ENCODE data around the gene GKN1.
"Not testable (repeated sequence)": the region's sequence is repeated elsewhere in the genome, so short reads cannot be mapped to it uniquely, and the experiment has no call there.

Gene GKN1, protein sequence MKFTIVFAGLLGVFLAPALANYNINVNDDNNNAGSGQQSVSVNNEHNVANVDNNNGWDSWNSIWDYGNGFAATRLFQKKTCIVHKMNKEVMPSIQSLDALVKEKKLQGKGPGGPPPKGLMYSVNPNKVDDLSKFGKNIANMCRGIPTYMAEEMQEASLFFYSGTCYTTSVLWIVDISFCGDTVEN

DNA sequence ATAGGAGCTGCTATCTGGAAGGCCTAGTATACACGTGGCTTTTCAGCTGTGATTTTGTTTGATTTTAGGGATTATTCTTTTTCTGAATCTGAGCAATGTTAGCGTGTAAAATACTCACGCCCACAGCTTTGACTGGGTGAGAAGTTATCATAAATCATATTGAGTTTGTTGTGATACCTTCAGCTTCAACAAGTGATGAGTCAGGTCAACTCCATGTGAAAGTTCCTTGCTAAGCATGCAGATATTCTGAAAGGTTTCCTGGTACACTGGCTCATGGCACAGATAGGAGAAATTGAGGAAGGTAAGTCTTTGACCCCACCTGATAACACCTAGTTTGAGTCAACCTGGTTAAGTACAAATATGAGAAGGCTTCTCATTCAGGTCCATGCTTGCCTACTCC is at the start of gene GKN1:
TSS of gene GKN1 (plus strand) at position 386 of the 400 bp plus-strand sequence. CDS start 42 bp downstream, outside the sequence.
- DNase-seq (ENCODE audit: low read depth): no peak

DNA sequence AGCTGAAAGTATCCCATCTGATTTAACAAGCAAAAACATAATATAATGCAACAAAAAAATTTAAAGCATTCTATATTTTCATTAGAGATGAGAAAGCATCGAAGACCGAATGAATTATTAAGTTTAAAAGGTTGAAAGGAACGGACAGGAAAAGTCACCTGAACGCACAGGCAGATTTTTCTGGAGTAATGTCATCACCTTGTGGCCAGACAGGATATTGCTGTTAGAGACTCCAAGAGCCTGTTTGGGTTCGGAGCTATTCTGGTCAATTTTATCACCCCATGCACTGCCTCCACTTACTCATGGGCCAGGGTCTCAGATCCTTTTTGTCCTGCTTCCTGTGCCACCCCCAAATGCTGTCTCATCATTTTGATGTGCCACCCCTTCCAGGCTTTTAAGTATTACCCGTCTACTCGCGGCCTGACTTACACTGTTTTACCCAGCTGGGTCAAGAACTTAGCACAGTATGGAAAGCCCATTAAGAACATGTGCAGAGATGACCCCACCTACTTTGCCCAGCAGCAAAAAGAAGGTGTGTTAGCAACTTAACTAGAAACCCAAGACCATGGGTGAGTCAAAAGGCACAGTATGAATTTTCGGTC is 49.0 kb upstream of the GKN1 start:
- peak; percentile 32 for DNase-seq (ENCODE audit: low read depth)

DNA sequence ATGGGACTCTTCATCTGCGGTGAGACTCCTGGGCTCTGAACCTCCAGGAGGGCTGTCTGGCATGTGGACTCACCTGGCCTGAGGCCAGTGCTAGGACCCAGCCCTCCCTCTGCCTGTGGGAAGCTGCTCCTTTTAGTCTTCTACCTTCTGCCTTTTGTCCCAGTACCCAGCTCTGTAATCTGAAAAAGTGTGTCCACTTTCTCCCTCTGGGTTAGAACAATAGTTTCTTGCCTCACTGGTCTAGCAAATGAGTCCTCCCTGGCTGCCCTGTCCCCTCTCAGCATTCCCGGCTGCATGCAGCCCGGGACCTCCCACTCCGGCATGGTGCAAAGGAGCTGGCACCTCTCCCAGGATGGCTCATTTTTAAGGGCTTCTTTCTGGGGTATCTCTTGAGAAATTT is 47.6 kb upstream of the GKN1 start:
- DNase-seq (ENCODE audit: low read depth): no peak

DNA sequence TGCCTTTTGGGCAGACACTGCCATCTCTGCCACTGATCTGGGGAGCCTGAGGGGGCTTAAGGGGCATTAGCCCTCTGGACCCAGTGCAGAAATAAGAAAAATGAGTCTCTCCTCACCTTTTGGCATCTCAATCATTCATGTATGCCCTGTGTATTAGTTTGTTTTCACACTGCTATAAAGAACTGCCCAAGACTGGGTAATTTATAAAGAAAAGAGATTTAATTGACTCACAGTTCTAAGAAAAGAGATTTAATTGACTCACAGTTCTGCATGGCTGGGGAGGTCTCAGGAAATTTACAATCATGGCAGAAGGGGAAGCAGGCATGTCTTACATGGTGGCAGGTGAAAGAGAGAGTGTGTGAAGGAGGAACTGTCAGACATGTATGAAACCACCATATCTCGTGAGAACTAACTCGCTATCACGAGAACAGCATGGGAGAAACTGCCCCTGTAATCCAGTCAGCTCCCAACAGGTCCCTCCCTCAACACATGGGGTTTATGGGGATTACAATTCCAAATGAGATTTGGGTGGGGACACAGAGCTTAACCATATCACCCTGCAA is 43.2 kb upstream of the GKN1 start:
- DNase-seq (ENCODE audit: low read depth): no peak

DNA sequence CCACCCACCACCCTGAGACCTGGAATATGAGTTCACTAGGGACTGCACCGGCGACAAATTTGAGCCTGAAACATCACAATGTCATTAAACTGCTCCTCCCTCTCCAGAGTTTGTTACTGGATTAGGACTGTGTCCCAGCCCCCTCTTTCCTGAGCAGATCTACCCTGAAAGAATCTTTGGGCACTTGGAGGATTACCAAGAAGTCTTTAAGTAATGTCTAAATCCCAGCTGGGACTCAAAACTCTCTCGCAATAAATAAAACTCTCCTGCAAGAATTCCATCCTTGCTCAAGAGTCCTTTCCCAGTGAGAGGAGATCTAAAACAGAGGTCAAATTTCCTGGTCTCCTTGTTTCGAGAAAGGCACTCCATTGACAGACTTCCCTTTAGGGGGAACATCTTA is 42.6 kb upstream of the GKN1 start:
- DNase-seq (ENCODE audit: low read depth): no peak

DNA sequence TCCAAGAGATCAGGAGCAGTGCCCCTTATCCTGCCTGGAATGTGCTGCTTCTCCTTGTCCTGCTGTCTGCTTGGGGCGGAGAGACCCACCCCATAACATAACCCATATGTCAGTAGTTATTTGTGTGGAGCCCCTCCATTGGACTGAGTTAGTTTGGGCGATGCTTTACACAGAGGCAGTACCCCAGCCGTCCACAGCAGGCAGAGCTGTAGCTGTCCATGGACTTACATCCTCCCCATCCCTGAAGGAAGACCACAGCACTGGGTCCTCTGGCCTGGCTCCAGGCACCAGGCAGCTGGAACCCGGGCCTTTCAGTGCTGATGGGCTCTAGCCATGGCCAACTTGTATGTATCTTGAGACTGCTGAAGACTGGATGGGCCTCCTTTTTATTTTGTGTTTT is 42.0 kb upstream of the GKN1 start:
- DNase-seq (ENCODE audit: low read depth): no peak

DNA sequence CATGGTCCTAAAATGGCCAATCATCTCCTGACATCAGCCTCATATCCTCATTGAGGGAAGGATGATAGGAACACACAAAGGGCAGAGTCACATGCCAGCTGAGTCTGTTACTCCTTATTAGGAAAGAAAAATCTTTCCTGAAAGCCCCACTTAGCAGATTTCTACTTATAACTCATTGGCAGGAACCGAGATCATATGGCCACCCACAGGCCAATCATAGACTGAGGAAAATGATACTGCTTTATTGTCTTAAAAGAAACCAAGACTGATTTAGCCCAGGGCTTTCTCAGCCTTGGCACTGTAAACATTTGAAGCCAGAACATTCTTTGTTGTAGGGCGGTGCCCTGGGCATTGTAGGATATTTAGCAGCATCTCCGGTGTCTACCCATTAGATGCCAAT is 40.4 kb upstream of the GKN1 start:
- DNase-seq (ENCODE audit: low read depth): no peak

DNA sequence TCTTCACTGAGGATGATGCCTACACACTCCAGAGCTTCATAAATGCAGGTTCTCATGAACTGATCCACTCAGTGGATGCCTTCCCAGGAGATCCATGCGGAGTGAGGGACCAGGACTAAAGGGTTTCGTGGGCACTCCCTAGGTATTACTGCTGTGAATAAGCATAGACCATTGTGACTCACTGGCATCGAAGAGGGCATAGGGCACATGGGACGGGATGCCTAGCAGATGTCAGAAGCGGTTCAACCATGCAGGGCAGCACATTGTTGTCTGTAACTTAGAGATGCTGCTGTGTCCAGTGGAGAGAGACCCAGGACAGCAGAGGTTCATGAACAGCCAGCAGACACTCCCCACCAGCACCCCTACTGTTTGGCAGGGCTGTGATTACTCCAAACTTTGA is 39.0 kb upstream of the GKN1 start:
- DNase-seq (ENCODE audit: low read depth): no peak

DNA sequence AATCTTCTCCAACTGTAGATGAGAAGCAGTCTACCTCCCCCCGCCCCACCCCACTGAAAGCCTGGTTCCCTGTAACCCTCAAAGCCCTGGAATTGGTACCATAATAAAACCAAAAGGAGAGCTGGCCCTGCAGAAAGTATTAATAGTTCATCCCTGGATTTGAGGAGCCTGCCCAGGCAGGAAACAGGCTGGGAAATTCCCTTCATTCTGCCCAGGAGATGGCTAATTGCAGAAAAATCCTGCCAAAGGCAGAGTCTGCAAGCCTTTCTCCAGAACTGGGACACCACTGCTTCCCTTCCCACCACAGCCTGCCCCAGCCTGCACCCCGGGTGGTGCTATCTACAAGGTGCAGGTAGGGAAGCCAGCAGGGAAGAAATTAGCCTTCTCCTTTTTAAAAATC is 38.0 kb upstream of the GKN1 start:
- DNase-seq (ENCODE audit: low read depth): no peak

DNA sequence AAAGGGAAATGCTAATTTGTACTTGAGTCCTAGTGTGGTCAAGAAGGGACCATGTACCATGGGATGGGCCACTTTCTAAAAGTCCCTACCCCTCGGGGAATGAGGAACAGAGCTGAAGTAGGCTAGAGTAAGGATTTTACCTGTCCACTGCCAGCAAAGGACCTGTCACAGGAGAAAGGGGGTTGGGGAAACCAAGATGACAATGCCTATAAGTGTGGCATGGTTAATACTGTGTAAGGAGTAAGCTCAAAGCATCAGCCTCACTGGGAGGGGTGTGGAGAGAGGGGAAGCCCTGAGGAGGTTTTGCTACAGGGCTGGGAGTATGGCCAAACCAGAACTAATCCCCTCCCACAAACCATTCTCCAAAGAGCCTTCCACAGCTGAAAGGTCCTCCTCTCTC is 37.5 kb upstream of the GKN1 start:
- DNase-seq (ENCODE audit: low read depth): no peak

DNA sequence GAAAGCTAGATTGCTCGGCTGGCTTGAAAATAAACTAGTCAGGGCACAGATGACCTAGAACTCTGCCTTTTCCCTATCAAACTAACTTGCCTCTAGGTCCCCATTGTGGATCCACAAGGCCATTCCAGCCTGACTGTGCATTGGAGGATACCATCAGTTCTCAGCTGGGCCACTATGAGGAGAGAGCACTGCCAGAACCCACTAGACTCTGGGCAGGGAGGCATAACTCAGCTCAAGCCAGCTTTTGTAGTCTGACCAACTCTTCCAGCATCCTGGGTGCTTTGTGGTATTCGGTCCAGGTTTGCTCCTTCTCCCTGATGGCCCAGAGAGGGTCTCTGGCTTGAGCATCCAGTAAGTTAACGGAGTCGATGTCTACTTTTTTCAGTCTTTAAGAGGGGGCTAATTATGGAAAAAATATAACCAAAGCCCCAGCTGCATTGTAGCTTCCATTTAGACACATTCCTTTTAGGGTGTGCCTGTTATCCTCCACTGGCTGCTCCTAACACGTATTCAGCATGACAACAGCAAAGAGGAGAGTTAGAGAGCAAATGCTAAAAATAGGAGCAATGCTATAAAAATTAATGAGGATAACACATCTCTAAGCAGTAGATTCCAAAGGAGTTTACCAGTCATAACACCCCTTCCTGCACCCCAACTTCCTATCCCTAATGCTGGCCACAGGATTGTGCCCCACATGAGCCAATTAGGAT is 36.9 kb upstream of the GKN1 start:
- no peak for DNase-seq (ENCODE audit: low read depth)

DNA sequence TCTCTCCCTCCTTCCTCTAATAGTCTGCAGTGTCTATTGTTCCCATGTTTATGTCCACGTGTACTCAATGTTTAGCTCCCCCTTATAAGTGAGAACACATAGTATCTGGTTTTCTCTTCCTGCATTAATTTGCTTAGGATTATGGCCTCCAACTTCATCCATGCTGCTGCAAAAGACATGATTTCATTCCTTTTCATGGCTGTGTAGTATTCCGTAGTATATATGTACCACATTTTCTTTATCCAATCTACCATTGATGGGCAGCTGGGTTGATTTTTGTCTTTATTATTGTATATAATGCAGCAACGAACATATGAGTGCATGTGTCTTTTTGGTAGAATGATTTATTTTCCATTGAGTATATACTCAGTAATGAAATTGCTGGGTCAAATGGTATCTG is 35.5 kb upstream of the GKN1 start:
- no peak for DNase-seq (ENCODE audit: low read depth)

DNA sequence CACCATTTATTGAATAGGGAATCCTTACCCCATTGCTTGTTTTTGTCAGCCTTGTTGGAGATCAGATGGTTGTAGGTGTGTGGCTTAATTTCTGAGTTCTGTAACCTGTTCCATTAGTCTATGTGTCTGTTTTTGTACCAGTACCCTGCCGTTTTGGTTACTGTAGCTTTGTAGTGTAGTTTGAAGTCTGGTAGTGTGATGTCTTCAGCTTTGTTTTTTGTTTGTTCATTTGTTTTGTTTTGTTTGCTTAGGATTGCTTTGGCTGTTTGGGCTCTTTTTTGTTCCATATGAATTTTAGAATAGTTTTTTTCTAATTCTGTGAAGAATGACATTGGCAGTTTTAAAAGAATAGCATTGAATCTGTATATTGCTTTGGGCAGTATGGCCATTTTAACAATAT is 34.5 kb upstream of the GKN1 start:
- DNase-seq (ENCODE audit: low read depth): no peak

DNA sequence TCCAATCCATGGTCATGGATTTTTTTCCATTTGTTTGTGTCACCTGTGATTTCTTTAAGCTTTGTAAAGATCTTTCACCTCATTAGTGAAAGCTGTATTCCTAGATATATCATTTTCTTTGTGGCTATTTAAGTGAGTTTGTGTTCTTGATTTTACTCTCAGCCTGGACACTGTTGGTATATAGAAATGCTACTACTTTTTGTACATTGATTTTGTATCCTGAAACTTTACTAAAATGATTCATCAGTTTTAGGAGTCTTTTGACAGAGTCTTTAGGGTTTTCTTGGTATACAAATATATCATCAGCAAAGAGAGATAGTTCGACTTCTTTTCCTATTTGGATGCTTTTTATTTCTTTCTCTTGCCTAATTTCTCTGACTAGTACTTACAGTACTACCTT is 34.1 kb upstream of the GKN1 start:
- no peak for DNase-seq (ENCODE audit: low read depth)

DNA sequence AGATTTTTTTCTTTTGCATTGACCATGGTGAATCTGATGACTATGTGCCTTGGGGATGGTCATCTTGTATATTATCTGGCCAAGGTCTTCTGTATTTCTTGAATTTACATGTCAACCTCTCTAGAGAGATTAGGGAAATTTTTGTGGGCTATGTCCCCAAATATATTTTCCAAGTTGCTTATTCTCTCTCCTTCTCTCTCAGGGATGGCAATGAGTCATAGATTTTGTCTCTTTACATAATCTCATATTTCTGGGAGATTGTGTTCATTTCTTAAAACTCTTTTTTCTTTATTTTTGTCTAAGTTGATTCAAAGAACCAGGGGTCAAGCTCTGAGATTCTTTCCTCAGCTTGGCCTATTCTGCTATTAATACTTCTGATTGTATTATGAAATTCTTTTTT is 31.6 kb upstream of the GKN1 start:
- DNase-seq (ENCODE audit: low read depth): no peak

DNA sequence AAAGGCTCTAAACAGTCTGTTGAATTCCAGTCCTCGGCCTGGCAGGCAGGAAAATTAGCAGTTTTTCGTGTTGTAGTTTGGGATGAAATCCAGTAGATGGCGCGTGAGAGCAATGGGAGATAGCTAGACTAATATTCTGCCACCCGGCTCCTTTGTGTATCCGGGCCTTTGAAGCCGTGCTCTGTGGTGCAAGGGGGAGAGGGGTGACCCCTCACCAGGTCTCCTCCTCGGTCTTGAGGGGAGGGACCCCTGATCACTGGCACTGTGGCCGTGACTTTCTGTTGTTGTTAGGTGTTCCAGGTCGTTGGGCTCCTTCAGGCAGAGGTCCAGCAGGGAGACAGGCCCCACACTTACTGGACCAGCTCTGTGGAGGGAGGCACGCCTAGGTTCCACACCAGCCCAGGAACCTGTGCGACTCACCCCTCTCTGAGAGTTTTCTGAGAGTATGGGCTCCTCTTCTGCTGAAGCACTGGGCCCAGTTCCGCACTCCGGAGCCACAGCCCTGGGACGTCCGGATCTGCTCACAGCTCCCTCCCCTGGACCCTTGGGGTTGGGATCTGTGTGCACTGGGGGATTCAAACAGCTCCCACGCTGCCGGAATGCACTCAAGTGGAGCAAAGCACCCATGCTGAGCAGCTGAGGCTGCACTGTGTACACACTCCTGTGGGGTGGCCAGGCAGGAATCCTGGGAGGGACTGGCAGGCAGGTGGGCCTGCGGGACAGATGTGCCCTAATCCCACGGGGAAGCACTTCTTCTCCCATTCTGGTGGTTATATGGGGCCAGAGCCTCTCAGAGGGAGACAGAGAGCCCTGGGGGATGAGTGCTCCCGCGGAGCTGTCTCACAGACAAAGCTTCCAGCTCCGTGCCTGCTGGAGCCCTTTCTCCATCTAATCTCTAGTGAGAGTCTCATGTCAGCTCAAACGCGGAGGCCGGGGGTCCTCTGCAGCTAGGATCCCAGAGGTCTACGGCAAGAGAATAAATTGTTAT is 30.6 kb upstream of the GKN1 start:
- peak; percentile 7 for DNase-seq (ENCODE audit: low read depth)

DNA sequence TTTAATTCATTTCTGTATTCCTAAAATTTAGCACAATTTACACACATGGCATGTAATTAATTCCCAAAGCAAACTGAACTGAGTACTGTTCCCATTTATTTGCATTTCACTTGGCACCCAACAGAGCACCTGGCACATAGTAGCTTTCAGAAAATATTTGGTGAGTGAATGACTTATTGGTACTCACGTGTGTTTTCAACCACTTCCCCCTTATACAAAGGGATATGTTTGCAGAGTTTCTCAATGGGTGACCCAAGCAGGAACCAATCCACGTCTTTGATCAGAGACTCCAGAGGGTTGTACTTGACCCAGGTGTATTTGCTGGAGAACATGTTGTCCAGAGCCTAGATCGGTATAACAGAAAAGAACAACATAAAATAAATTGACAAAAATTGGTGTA is 28.3 kb upstream of the GKN1 start:
- no peak for DNase-seq (ENCODE audit: low read depth)

DNA sequence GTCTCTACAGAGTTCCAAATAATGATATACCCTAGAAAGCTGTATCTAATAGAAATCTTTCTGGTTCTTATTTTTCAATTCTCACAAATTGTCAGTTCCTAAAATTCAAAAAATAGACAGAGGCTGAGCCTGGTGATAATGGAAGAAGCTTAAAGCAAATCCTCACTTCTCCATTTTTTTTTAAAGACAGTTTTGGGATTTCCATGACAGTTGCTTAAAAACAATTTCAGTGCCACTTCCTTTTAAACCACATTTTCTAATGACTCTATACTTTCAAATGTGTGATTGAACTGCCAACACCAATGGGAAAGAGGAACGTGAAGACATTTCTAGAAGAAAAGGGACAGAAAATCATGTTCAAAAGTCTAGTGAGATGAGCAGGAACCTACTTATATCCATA is 25.7 kb upstream of the GKN1 start:
- no peak for DNase-seq (ENCODE audit: low read depth)

DNA sequence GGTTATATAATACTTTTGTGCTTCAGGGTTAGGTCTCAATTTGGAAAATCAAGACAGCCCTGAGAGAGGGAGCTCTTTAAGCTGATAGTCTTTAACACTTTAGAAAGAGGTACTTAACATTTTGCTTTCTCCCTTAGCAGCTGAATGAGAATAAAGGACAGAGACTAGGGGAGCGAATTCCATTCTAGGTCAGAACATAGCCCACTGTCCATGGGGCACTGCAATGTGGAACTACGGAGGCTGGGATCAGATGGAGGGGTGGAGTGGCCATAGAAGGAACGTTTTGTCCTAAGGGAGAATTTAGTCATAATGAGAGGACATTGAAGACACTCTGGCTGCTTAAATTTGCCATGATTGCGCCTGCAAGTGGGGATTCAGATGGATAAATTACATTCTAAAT is 22.5 kb upstream of the GKN1 start:
- no peak for DNase-seq (ENCODE audit: low read depth)

DNA sequence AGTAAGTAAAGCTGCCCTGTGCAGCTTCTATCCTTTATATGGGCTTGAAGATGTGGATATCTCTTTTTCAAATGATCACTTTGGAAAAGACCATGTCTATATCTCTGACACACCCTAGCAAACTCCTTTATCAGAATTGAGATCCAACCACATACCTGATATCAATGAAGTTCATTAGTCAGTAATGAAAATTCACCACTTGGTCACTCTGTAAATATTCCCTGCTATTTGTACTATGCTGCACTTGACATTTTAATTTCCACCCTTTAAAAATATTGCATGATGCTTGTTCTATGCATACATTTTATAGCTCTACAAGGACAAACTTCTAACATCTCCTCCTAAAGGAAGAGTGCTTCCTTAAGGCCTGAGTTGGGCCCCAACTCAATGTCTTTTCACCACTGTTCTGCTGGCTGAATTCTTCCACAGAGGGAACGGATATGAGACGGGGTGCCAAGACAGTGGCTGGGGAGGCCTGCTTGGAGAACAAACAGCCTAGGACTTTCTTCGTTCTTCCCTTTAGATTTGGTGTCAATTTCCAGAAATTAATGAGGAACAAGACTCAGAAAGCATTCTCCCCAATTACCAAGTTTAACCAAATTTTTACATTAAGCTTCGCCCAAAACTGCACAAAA is 21.4 kb upstream of the GKN1 start, which contains the start of gene GKN2:
TSS of gene GKN2 (minus strand) at position 7 of the 635 bp plus-strand sequence. CDS start 32 bp downstream, outside the sequence.
- DNase-seq (ENCODE audit: low read depth): no peak

DNA sequence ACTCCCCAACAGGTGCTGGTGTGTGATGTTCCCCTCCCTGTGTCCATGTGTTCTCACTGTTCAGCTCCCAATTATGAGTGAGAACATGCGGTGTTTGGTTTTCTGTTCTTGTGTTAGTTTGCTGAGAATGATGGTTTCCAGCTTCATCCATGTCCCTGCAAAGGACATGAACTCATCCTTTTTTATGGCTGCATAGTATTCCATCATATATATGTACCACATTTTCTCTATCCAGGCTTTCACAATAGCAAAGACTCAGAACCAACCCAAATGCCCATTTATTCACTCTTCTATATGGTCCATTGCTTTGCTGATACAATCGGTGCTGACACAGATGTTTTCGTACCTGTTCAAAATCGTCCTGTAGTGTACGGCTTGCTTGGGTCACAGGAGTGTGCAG is 19.0 kb upstream of the GKN1 start:
- not testable (repeated sequence) for DNase-seq (ENCODE audit: low read depth)

DNA sequence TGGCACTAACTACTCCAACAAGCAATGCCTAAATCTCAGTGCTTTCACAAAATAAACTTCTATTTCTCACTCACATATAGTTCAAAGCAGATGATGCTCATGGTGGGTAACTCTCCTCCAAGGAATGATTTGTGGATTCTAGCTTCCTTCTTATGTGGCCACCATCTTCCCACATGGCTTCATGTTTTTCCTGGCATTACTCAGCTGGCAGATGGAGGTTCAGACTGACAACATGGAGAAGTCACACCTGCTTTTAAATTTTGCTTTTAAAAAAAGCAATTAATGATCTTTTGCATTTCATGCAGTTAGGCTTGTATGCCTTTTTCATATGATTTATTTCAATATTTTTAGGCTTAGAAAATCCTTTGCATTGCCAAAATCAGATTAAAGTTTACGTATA is 15.4 kb upstream of the GKN1 start:
- DNase-seq (ENCODE audit: low read depth): no peak
